ENCODE data around the gene SCG3.
A peak's percentile ranks its signal among the peaks of the same experiment; 100 is the strongest.

Gene SCG3

GRCh38 chr15:51736751-51737521, 55.6 kb downstream of the SCG3 start:
- no peaks in the 10 kb centered on the region for H3K27me3 ChIP-seq (ENCODE audit: insufficient read depth, low read length, poor library complexity, severe bottlenecking)
- peaks cover 7% of the 10 kb centered on the region for H4K20me1 ChIP-seq (ENCODE audit: insufficient read depth, low read length, poor library complexity, severe bottlenecking)
- H3K4me2 ChIP-seq (ENCODE audit: low read depth, low read length, poor library complexity, severe bottlenecking), result peak overlapping the region; percentile 80
- H3K79me2 ChIP-seq (ENCODE audit: insufficient read depth, low read length), result peaks cover 50% of the 10 kb centered on the region
- H3K4me3 ChIP-seq (ENCODE audit: low read length, poor library complexity, severe bottlenecking), result peak overlapping the region; percentile 80
- peak overlapping the region; percentile 76; the same call in 1 of the 2 replicates for H2AFZ ChIP-seq (ENCODE audit: low read length)
- H3K9ac ChIP-seq (ENCODE audit: low read depth, low read length, poor library complexity, severe bottlenecking), result peak overlapping the region; percentile 82
- no peaks in the 10 kb centered on the region for H3K9me3 ChIP-seq (ENCODE audit: insufficient read depth, low read depth, low read length)
- no peaks in the 10 kb centered on the region for H3K9me2 ChIP-seq (replicated peaks; ENCODE audit: low read depth, low read length)
- peaks cover 61% of the 10 kb centered on the region for H3K4me1 ChIP-seq (ENCODE audit: insufficient read depth, low read length, poor library complexity, severe bottlenecking)
- TF ChIP-seq CTCF (conservative IDR thresholded peaks at IDR 0.05; ENCODE audit: low read length) (no peak), EZH2phosphoT487 (IDR thresholded peaks at IDR 0.05; ENCODE audit: borderline replicate concordance) (no peak)
- 0 out of 2 replicates have a peak, but pooled peaks cover 2% of the 10 kb centered on the region for H3F3A ChIP-seq (ENCODE audit: low read depth)
- H3K36me3 ChIP-seq (ENCODE audit: insufficient read depth, low read length), result no peaks in the 10 kb centered on the region

GRCh38 chr15:51737522-51738305, 56.4 kb downstream of the SCG3 start, which contains the start of gene LYSMD2:
LYSMD2 (minus strand) TSS chr15:51737655; CDS start chr15:51737622, 33 bp downstream.
- H3K4me1 ChIP-seq (ENCODE audit: insufficient read depth, low read length, poor library complexity, severe bottlenecking), result peaks cover 53% of the 10 kb centered on the region
- H3K79me2 ChIP-seq (ENCODE audit: insufficient read depth, low read length), result peaks cover 42% of the 10 kb centered on the region
- H3K27me3 ChIP-seq (ENCODE audit: insufficient read depth, low read length, poor library complexity, severe bottlenecking), result no peaks in the 10 kb centered on the region
- peak within 1 kb of the TSS; percentile 80 for H3K4me2 ChIP-seq (ENCODE audit: low read depth, low read length, poor library complexity, severe bottlenecking)
- TF ChIP-seq EZH2phosphoT487 (IDR thresholded peaks at IDR 0.05; ENCODE audit: borderline replicate concordance), result no peak
- H4K20me1 ChIP-seq (ENCODE audit: insufficient read depth, low read length, poor library complexity, severe bottlenecking), result peaks cover 7% of the 10 kb centered on the region
- H3K4me3 ChIP-seq (ENCODE audit: low read length, poor library complexity, severe bottlenecking), result peak within 1 kb of the TSS; percentile 80
- H3K9me2 ChIP-seq (replicated peaks; ENCODE audit: low read depth, low read length), result no peaks in the 10 kb centered on the region
- no peaks in the 10 kb centered on the region for H3K9me3 ChIP-seq (ENCODE audit: insufficient read depth, low read depth, low read length)
- H3F3A ChIP-seq (ENCODE audit: low read depth), result no peaks in the 10 kb centered on the region
- peak within 1 kb of the TSS; percentile 76 for H2AFZ ChIP-seq (ENCODE audit: low read length)
- no peaks in the 10 kb centered on the region for H3K36me3 ChIP-seq (ENCODE audit: insufficient read depth, low read length)
- peak within 1 kb of the TSS; percentile 82 for H3K9ac ChIP-seq (ENCODE audit: low read depth, low read length, poor library complexity, severe bottlenecking)

GRCh38 chr15:51738553-51738952, 57.2 kb downstream of the SCG3 start:
- H3K9me3 ChIP-seq (ENCODE audit: insufficient read depth, low read depth, low read length), result no peaks in the 10 kb centered on the region
- H3K36me3 ChIP-seq (ENCODE audit: insufficient read depth, low read length), result no peaks in the 10 kb centered on the region
- H4K20me1 ChIP-seq (ENCODE audit: insufficient read depth, low read length, poor library complexity, severe bottlenecking), result peaks cover 7% of the 10 kb centered on the region
- H3K27me3 ChIP-seq (ENCODE audit: insufficient read depth, low read length, poor library complexity, severe bottlenecking), result no peaks in the 10 kb centered on the region
- peak overlapping the region; percentile 76 for H3K4me2 ChIP-seq (ENCODE audit: low read depth, low read length, poor library complexity, severe bottlenecking)
- peak overlapping the region; percentile 80 for H3K4me3 ChIP-seq (ENCODE audit: low read length, poor library complexity, severe bottlenecking)
- peaks cover 45% of the 10 kb centered on the region for H3K4me1 ChIP-seq (ENCODE audit: insufficient read depth, low read length, poor library complexity, severe bottlenecking)
- no peaks in the 10 kb centered on the region for H3F3A ChIP-seq (ENCODE audit: low read depth)
- no peaks in the 10 kb centered on the region for H3K9me2 ChIP-seq (replicated peaks; ENCODE audit: low read depth, low read length)
- TF ChIP-seq CTCF (conservative IDR thresholded peaks at IDR 0.05; ENCODE audit: low read length) (no peak), EZH2phosphoT487 (IDR thresholded peaks at IDR 0.05; ENCODE audit: borderline replicate concordance) (no peak)
- peak overlapping the region; percentile 82 for H3K9ac ChIP-seq (ENCODE audit: low read depth, low read length, poor library complexity, severe bottlenecking)
- H2AFZ ChIP-seq (ENCODE audit: low read length), result no peak overlapping the region
- H3K79me2 ChIP-seq (ENCODE audit: insufficient read depth, low read length), result peaks cover 34% of the 10 kb centered on the region

Data from Loucy (cell line).